Skeletal muscle cell (primary cell): ENCODE data around the gene SETX.

ENCODE experiments used
- DNase-seq: peaks from one replicate; pipeline ENCODE4 v3.0.0-alpha.2; 2010; ENCODE audit warnings: low read depth
- H3K4me3 ChIP-seq: 2 replicates; pipeline ENCODE4 v1.5.1; 2011; ENCODE audit warnings: low read depth, mild to moderate bottlenecking, control low read depth, low read length, moderate library complexity

SETX gene

GRCh38 chr9:132231019-132231701 lies 123.6 kb downstream of the SETX start:
- DNase-seq = no peak
- H3K4me3 ChIP-seq = no peak overlapping the region

GRCh38 chr9:132230605-132231004 lies 124.2 kb downstream of the SETX start:
- no peak for DNase-seq
- no peak overlapping the region for H3K4me3 ChIP-seq

GRCh38 chr9:132228062-132228461 lies 126.7 kb downstream of the SETX start:
- no peak overlapping the region for H3K4me3 ChIP-seq
- no peak for DNase-seq

GRCh38 chr9:132226571-132227430 lies 128.0 kb downstream of the SETX start:
- DNase-seq = no peak
- no peak overlapping the region for H3K4me3 ChIP-seq

- no peak for DNase-seq
- H3K4me3 ChIP-seq = no peak overlapping the region
Measured at GRCh38 chr9:132224645-132225044, 130.1 kb downstream of the SETX start.

DNA sequence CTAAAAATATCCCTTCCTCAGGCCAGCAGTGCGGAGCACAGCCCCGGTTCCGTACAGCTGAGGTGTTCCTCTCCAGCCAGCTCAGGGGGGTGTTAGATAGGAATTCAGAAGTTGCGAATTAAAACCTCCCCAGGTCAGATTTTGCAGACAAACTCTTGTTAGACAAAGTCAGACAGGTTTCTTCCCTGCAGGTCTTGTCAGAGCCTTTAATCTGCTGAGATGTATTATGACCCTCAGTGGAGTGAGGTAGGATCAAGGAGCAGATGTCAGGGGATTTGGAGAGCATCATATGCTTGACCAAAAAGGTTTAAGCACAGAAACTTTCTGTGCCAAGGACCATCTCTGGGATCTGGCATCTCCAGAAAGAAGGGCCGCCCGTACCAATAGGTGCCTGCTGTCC lies 132.8 kb downstream of the SETX start:
- H3K4me3 ChIP-seq = no peak overlapping the region
- no peak for DNase-seq

GRCh38 chr9:132218208-132218607 lies 136.6 kb downstream of the SETX start:
- no peak overlapping the region for H3K4me3 ChIP-seq
- DNase-seq = no peak

- H3K4me3 ChIP-seq = no peak overlapping the region
- DNase-seq = no peak
Measured at GRCh38 chr9:132216861-132217619, 137.7 kb downstream of the SETX start.

- H3K4me3 ChIP-seq = no peak overlapping the region
- DNase-seq = peak; percentile 52
Measured at GRCh38 chr9:132214027-132214622, 140.7 kb downstream of the SETX start.

- DNase-seq = no peak
- no peak overlapping the region for H3K4me3 ChIP-seq
Measured at GRCh38 chr9:132211570-132211969, 143.2 kb downstream of the SETX start.
